Astrocyte (in vitro differentiated cells and primary cell): ENCODE data around the gene FAF1. TPM values are rescaled to one million over a fixed set of nuclear protein-coding genes. Genes with fewer than 3 reads are reported as not detected.
A peak's percentile ranks its signal among the peaks of the same experiment; 100 is the strongest.

Source experiments
- DNase-seq: peaks from one replicate; pipeline ENCODE4 v3.0.0-alpha.2; 2010; ENCODE audit warnings: low read depth
- FAIRE-seq: peaks from 2 replicates; lab custom pipeline; 2011; peaks lifted over from hg19 to GRCh38; lab: Jason Lieb, UNC
- H2AFZ ChIP-seq: 2 replicates; pipeline ENCODE4 v1.6.0; 2012; ENCODE audit warnings: low read depth, low read length, inconsistent platforms
- H3K27ac ChIP-seq: 2 replicates; pipeline ENCODE4 v1.5.1; 2011; ENCODE audit warnings: low read depth, low read length, inconsistent platforms
- H3K27me3 ChIP-seq: 2 replicates; pipeline ENCODE4 v1.6.0; 2011; ENCODE audit warnings: low read length, inconsistent platforms; ENCODE audit not compliant: insufficient read depth
- H3K36me3 ChIP-seq: 2 replicates; pipeline ENCODE4 v1.5.1; 2011; ENCODE audit warnings: low read length, inconsistent platforms; ENCODE audit not compliant: insufficient read depth
- H3K4me1 ChIP-seq: 2 replicates; pipeline ENCODE4 v1.5.1; 2011; ENCODE audit warnings: low read length, inconsistent platforms; ENCODE audit not compliant: insufficient read depth
- H3K4me2 ChIP-seq: 2 replicates; pipeline ENCODE4 v1.6.0; 2012; ENCODE audit warnings: low read length, inconsistent platforms
- H3K4me3 ChIP-seq: 2 replicates; pipeline ENCODE4 v1.5.1; 2011; ENCODE audit warnings: low read depth, mild to moderate bottlenecking, low read length, inconsistent platforms; ENCODE audit not compliant: insufficient read depth
- H3K79me2 ChIP-seq: 2 replicates; pipeline ENCODE4 v1.6.0; 2012; ENCODE audit warnings: mild to moderate bottlenecking, low read length, inconsistent platforms; ENCODE audit not compliant: insufficient read depth
- H3K9ac ChIP-seq: 2 replicates; pipeline ENCODE4 v1.6.0; 2012; ENCODE audit warnings: mild to moderate bottlenecking, low read length, inconsistent platforms
- H3K9me3 ChIP-seq: 2 replicates; pipeline ENCODE4 v1.5.1; 2012; ENCODE audit warnings: low read depth, mild to moderate bottlenecking, low read length, inconsistent platforms; ENCODE audit not compliant: insufficient read depth
- H4K20me1 ChIP-seq: 2 replicates; pipeline ENCODE4 v1.6.0; 2012; ENCODE audit warnings: low read length, inconsistent platforms; ENCODE audit not compliant: insufficient read depth
- H3K27ac Mint-ChIP-seq: one replicate; pipeline ENCODE4 v1.8.0; 2021; ENCODE audit warnings: mild to moderate bottlenecking, mixed read lengths; ENCODE audit not compliant: unreplicated experiment
- H3K27me3 Mint-ChIP-seq: one replicate; pipeline ENCODE4 v1.8.0; 2021; ENCODE audit warnings: low read depth, mixed read lengths; ENCODE audit not compliant: unreplicated experiment
- H3K36me3 Mint-ChIP-seq: one replicate; pipeline ENCODE4 v1.8.0; 2021; ENCODE audit warnings: low read depth, mixed read lengths; ENCODE audit not compliant: unreplicated experiment
- H3K4me1 Mint-ChIP-seq: one replicate; pipeline ENCODE4 v1.8.0; 2021; ENCODE audit warnings: low read depth, mixed read lengths; ENCODE audit not compliant: unreplicated experiment
- H3K4me3 Mint-ChIP-seq: one replicate; pipeline ENCODE4 v1.8.0; 2021; ENCODE audit warnings: mild to moderate bottlenecking, moderate library complexity, mixed read lengths; ENCODE audit not compliant: unreplicated experiment
- H3K9me3 Mint-ChIP-seq: one replicate; pipeline ENCODE4 v1.8.0; 2021; ENCODE audit warnings: mild to moderate bottlenecking, mixed read lengths; ENCODE audit not compliant: unreplicated experiment
- EZH2 ChIP-seq: IDR thresholded peaks from 2 replicates; pipeline ENCODE4 v1.6.1; 2012; ENCODE audit warnings: mild to moderate bottlenecking, low read length, inconsistent platforms; ENCODE audit not compliant: insufficient read depth
- total RNA-seq: library from RNA; stranded (reverse); gene quantifications from 2 replicates; pipeline ENCODE4 v1.2.1, GENCODE V29; 2021
- TF ChIP-seq, protein P1 (sequence below): IDR thresholded peaks from 2 replicates; pipeline ENCODE4 v1.5.1; 2011; ENCODE audit warnings: low read depth, mild to moderate bottlenecking, inconsistent platforms, low read length, moderate library complexity; ENCODE audit not compliant: insufficient read depth

Gene FAF1
- total RNA-seq, 1 donor from 2014 or later: 35.4 TPM

DNA sequence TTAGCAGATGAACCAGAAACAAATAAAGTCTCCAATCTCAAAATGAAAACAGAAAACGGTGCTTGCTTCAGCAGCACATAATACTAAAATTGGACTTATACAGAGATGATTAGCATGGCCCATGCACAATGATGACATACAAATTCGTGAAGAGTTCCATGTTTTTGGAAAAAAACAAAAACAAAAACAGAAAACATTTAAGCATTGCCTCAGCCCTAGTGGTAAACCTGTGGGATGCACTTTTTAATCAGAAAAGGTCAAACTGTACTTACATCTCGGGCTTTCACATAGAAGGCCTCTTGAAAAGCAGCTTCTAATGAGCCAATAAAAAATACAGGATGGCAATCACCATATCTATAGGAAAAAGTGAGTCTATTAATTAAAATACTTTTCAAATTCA is 377.7 kb downstream of the FAF1 start:
- H4K20me1 ChIP-seq: no peaks in the 10 kb centered on the region
- no peaks in the 10 kb centered on the region for H3K36me3 Mint-ChIP-seq
- H3K27ac Mint-ChIP-seq: no peak overlapping the region
- H3K36me3 ChIP-seq: no peaks in the 10 kb centered on the region
- no peak for DNase-seq
- no peak for FAIRE-seq
- no peaks in the 10 kb centered on the region for H3K4me1 Mint-ChIP-seq
- no peak overlapping the region for H3K27ac ChIP-seq
- H3K4me2 ChIP-seq: no peak overlapping the region
- H2AFZ ChIP-seq: no peak overlapping the region
- TF ChIP-seq, protein P1, sequence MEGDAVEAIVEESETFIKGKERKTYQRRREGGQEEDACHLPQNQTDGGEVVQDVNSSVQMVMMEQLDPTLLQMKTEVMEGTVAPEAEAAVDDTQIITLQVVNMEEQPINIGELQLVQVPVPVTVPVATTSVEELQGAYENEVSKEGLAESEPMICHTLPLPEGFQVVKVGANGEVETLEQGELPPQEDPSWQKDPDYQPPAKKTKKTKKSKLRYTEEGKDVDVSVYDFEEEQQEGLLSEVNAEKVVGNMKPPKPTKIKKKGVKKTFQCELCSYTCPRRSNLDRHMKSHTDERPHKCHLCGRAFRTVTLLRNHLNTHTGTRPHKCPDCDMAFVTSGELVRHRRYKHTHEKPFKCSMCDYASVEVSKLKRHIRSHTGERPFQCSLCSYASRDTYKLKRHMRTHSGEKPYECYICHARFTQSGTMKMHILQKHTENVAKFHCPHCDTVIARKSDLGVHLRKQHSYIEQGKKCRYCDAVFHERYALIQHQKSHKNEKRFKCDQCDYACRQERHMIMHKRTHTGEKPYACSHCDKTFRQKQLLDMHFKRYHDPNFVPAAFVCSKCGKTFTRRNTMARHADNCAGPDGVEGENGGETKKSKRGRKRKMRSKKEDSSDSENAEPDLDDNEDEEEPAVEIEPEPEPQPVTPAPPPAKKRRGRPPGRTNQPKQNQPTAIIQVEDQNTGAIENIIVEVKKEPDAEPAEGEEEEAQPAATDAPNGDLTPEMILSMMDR: no peak
- TF ChIP-seq EZH2: no peak
- H3K4me3 Mint-ChIP-seq: no peak overlapping the region
- no peak overlapping the region for H3K4me3 ChIP-seq
- H3K9ac ChIP-seq: no peak overlapping the region
- H3K79me2 ChIP-seq: no peaks in the 10 kb centered on the region
- no peaks in the 10 kb centered on the region for H3K27me3 ChIP-seq
- H3K4me1 ChIP-seq: no peaks in the 10 kb centered on the region
- H3K9me3 ChIP-seq: no peaks in the 10 kb centered on the region
- no peaks in the 10 kb centered on the region for H3K9me3 Mint-ChIP-seq
- no peaks in the 10 kb centered on the region for H3K27me3 Mint-ChIP-seq

DNA sequence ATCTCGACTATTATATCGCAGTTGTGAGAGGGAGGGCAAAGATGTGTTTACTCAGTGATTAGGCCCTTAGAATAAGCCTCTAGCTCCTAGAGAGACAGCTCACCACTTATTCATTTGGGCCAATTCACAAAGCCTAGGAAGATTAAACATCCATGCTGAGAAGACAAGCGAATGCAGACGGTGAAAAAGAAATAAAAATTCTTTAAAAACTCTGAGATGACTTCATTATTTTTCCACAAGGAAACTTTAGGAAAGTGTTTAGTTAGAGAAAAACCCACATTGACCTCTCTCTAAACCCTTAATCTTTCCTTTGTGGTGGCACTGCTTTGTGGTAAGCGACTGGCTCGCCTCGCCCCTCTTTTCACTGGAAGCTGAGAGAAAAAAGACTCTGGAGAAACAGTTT is 390.0 kb downstream of the FAF1 start:
- Histone ChIP-seq H3K9me3 (no peaks in the 10 kb centered on the region), H3K27me3 (no peaks in the 10 kb centered on the region), H3K4me3 (no peak overlapping the region), H3K79me2 (no peaks in the 10 kb centered on the region), H3K27ac (no peak overlapping the region), H2AFZ (no peak overlapping the region), H3K4me2 (peak overlapping the region; percentile 74), H3K4me1 (peaks cover 9% of the 10 kb centered on the region), H3K9ac (peak overlapping the region; percentile 45), H4K20me1 (no peaks in the 10 kb centered on the region), H3K36me3 (no peaks in the 10 kb centered on the region)
- DNase-seq (peak; percentile 64), FAIRE-seq (no peak)
- Mint-ChIP-seq H3K4me3 (no peak overlapping the region), H3K9me3 (no peaks in the 10 kb centered on the region), H3K36me3 (peaks cover 3% of the 10 kb centered on the region), H3K4me1 (peaks cover 2% of the 10 kb centered on the region), H3K27me3 (no peaks in the 10 kb centered on the region), H3K27ac (peak overlapping the region; percentile 21)
- TF ChIP-seq, protein P1: no peak
- no peak for TF ChIP-seq EZH2

DNA sequence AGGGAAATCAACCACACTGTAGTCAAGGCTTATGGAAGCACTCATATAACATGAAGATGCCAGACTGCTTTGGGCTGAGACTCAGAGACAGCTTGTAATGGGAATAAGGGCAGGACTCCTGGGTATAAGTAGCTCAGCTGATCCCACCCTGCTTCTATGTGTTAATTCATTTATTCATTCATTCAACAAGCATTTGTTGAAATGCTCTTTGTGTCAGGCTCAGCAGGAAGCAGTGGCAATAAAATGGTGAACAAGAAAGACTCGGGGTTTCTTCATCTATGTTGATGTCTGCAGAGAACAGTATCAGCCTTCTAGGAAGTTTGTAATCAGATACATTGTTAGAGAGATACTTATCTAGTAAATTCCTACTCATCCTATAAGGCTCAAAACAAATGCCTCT is 391.3 kb downstream of the FAF1 start:
- H3K79me2 ChIP-seq: no peaks in the 10 kb centered on the region
- no peaks in the 10 kb centered on the region for H3K27me3 Mint-ChIP-seq
- no peak for FAIRE-seq
- H3K9me3 ChIP-seq: no peaks in the 10 kb centered on the region
- H2AFZ ChIP-seq: no peak overlapping the region
- H4K20me1 ChIP-seq: no peaks in the 10 kb centered on the region
- no peak overlapping the region for H3K27ac ChIP-seq
- H3K27ac Mint-ChIP-seq: no peak overlapping the region
- H3K4me3 Mint-ChIP-seq: no peak overlapping the region
- H3K4me1 ChIP-seq: peaks cover 9% of the 10 kb centered on the region
- H3K4me3 ChIP-seq: no peak overlapping the region
- H3K9ac ChIP-seq: no peak overlapping the region
- H3K27me3 ChIP-seq: no peaks in the 10 kb centered on the region
- TF ChIP-seq, protein P1: no peak
- no peak for TF ChIP-seq EZH2
- peaks cover 3% of the 10 kb centered on the region for H3K36me3 Mint-ChIP-seq
- H3K36me3 ChIP-seq: no peaks in the 10 kb centered on the region
- H3K4me1 Mint-ChIP-seq: peaks cover 2% of the 10 kb centered on the region
- DNase-seq: no peak
- no peak overlapping the region for H3K4me2 ChIP-seq
- H3K9me3 Mint-ChIP-seq: no peaks in the 10 kb centered on the region
